Gastrocnemius medialis (tissue), 4 donors: ENCODE data around the gene SFSWAP.

Experiments used
- CTCF ChIP-seq, 5 experiments: fragments of 450-650 bp in 3 of 5; fragments of 200-600 bp in 2 of 5; sonication (generic) in 2 of 5; IDR thresholded peaks in 4 of 5; conservative IDR thresholded peaks in 1 of 5; 1 replicate in 4 of 5; 2 replicates in 1 of 5; pipeline ENCODE4 v1.5.1; 2016 to 2019; ENCODE audit warnings: antibody characterized with exemption in 5 of 5, mild to moderate bottlenecking in 3 of 5, moderate library complexity in 3 of 5
- POLR2A ChIP-seq, 2 donors: fragments of 450-650 bp; IDR thresholded peaks; one replicate each; pipeline ENCODE4 v1.6.1; 2017; ENCODE audit warnings: antibody characterized with exemption in 2 of 2, mild to moderate bottlenecking in 2 of 2, moderate library complexity in 2 of 2

GRCh38 chr12:131784909-131785762 lies 74.2 kb downstream of the SFSWAP start:
- TF ChIP-seq CTCF (IDR thresholded peaks at IDR 0.05 in 4 of 5, conservative IDR thresholded peaks at IDR 0.05 in 1 of 5), result no peak
- TF ChIP-seq POLR2A (IDR thresholded peaks at IDR 0.05), result no peak
